Fibroblast of lung (primary cell): ENCODE data around the gene C21orf58. TPM values are rescaled to one million over a fixed set of nuclear protein-coding genes. Genes with fewer than 3 reads are reported as not detected.

Experiments
- DNase-seq, 2 donors: peaks; one replicate each; pipeline versions ENCODE4 v3.0.0 to v3.0.0-alpha.2; 2010; ENCODE audit warnings: low read depth in 2 of 2
- H2AFZ ChIP-seq: 2 replicates; pipeline ENCODE4 v1.5.1; 2012; ENCODE audit warnings: low read length, control low read depth, inconsistent platforms
- H3K27ac ChIP-seq: 2 replicates; pipeline ENCODE4 v1.5.1; 2011; ENCODE audit warnings: low read length, control low read depth; ENCODE audit not compliant: insufficient read depth
- H3K27me3 ChIP-seq: 2 replicates; pipeline ENCODE4 v1.5.1; 2011; ENCODE audit warnings: mild to moderate bottlenecking, low read length; ENCODE audit not compliant: control insufficient read depth, insufficient read depth
- H3K36me3 ChIP-seq: 2 replicates; pipeline ENCODE4 v1.5.1; 2011; ENCODE audit warnings: low read length; ENCODE audit not compliant: control insufficient read depth, insufficient read depth
- H3K4me1 ChIP-seq: 2 replicates; pipeline ENCODE4 v1.5.1; 2011; ENCODE audit warnings: low read length; ENCODE audit not compliant: control insufficient read depth, insufficient read depth; ENCODE audit errors: extremely low read depth
- H3K4me2 ChIP-seq: 2 replicates; pipeline ENCODE4 v1.5.1; 2011; ENCODE audit warnings: low read length, control low read depth; ENCODE audit not compliant: insufficient read depth; ENCODE audit errors: extremely low read depth
- H3K4me3 ChIP-seq, 4 experiments: fragments of 200-600 bp in 1 of 4; sonication (generic) in 1 of 4; replicated peaks in 1 of 4; 2 replicates each; pipeline ENCODE4 v1.5.1; 2011 to 2016; ENCODE audit warnings: low read length in 4 of 4, low read depth in 3 of 4, mild to moderate bottlenecking in 3 of 4, control low read depth in 2 of 4, inconsistent platforms in 1 of 4, mixed read lengths in 1 of 4; ENCODE audit not compliant: insufficient read depth in 1 of 4; ENCODE audit errors: control extremely low read depth in 1 of 4
- H3K79me2 ChIP-seq: 2 replicates; pipeline ENCODE4 v1.5.1; 2012; ENCODE audit warnings: mild to moderate bottlenecking, low read length, inconsistent platforms; ENCODE audit not compliant: control insufficient read depth, insufficient read depth
- H3K9ac ChIP-seq: 2 replicates; pipeline ENCODE4 v1.5.1; 2011; ENCODE audit warnings: mild to moderate bottlenecking, low read length, control low read depth; ENCODE audit not compliant: insufficient read depth
- H3K9me3 ChIP-seq: 2 replicates; pipeline ENCODE4 v1.5.1; 2012; ENCODE audit warnings: low read depth, low read length; ENCODE audit not compliant: control insufficient read depth, insufficient read depth
- H4K20me1 ChIP-seq: 2 replicates; pipeline ENCODE4 v1.5.1; 2011; ENCODE audit warnings: low read length; ENCODE audit not compliant: control insufficient read depth, insufficient read depth; ENCODE audit errors: extremely low read depth
- CTCF ChIP-seq, 2 donors: IDR thresholded peaks in 1 of 2; conservative IDR thresholded peaks in 1 of 2; 1 replicate in 1 of 2; 2 replicates in 1 of 2; pipeline ENCODE4 v1.5.1; 2011 to 2012; ENCODE audit warnings: low read length in 2 of 2, control low read depth in 1 of 2, inconsistent platforms in 1 of 2, low read depth in 1 of 2, mild to moderate bottlenecking in 1 of 2
- EZH2 ChIP-seq: IDR thresholded peaks from 2 replicates; pipeline ENCODE4 v1.5.1; 2012; ENCODE audit warnings: low read length, control low read depth, mild to moderate bottlenecking; ENCODE audit errors: missing control alignments
- polyA plus RNA-seq, 2 donors: library from polyadenylated mRNA; depleted of rRNA in 1 of 2; stranded (reverse) in 1 of 2; unstranded in 1 of 2; fragments of >200 nt; gene quantifications; 2 replicates each; pipeline ENCODE4 v1.2.1, GENCODE V29; 2011 to 2012; ENCODE audit warnings: missing spikeins in 1 of 2
- total RNA-seq: library from RNA; depleted of rRNA; stranded (reverse); fragments of >200 nt; gene quantifications from 2 replicates; pipeline ENCODE4 v1.2.1, GENCODE V29; 2014

The C21orf58 gene
- total and polyA plus RNA-seq, 2 donors (not counting 1 experiment from before 2014, with no cell fraction given) = 1.4 to 2.5 TPM

GRCh38 chr21:46320331-46320801 is 3.3 kb downstream of the C21orf58 start:
- no peak for TF ChIP-seq CTCF (conservative IDR thresholded peaks at IDR 0.05 in 1 of 2, IDR thresholded peaks at IDR 0.05 in 1 of 2; ENCODE audit: low read depth in 1 of 2, low read length in 2 of 2)
- no peak for TF ChIP-seq EZH2
- peaks cover 4% of the 10 kb centered on the region for H3K36me3 ChIP-seq
- H3K27me3 ChIP-seq = no peaks in the 10 kb centered on the region
- H2AFZ ChIP-seq = peak overlapping the region; percentile 49
- peak overlapping the region in 1 of 4 experiments; percentile 18 for H3K4me3 ChIP-seq
- no peaks in the 10 kb centered on the region for H3K9me3 ChIP-seq
- DNase-seq = no peak
- H3K27ac ChIP-seq = no peak overlapping the region
- H3K4me1 ChIP-seq = peaks cover 15% of the 10 kb centered on the region
- H3K79me2 ChIP-seq = peaks cover 39% of the 10 kb centered on the region
- no peak overlapping the region for H3K9ac ChIP-seq
- no peaks in the 10 kb centered on the region for H4K20me1 ChIP-seq
- peak overlapping the region; percentile 58 for H3K4me2 ChIP-seq

GRCh38 chr21:46319186-46319585 is 4.5 kb downstream of the C21orf58 start:
- no peak overlapping the region for H3K4me2 ChIP-seq
- no peak overlapping the region for H3K27ac ChIP-seq

GRCh38 chr21:46318464-46318845 is 5.2 kb downstream of the C21orf58 start:
- Histone ChIP-seq H3K79me2 (peaks cover 34% of the 10 kb centered on the region), H3K4me3 (no peak overlapping the region), H2AFZ (no peak overlapping the region), H3K9me3 (no peaks in the 10 kb centered on the region), H3K36me3 (peaks cover 4% of the 10 kb centered on the region), H3K4me1 (peaks cover 15% of the 10 kb centered on the region), H3K4me2 (no peak overlapping the region), H3K9ac (no peak overlapping the region), H3K27ac (no peak overlapping the region), H4K20me1 (no peaks in the 10 kb centered on the region), H3K27me3 (no peaks in the 10 kb centered on the region)
- TF ChIP-seq CTCF (conservative IDR thresholded peaks at IDR 0.05 in 1 of 2, IDR thresholded peaks at IDR 0.05 in 1 of 2; ENCODE audit: low read depth in 1 of 2, low read length in 2 of 2) (no peak), EZH2 (no peak)
- DNase-seq = no peak

More at GRCh38 chr21:46319186-46319585, 4.5 kb downstream of the C21orf58 start:
- peaks cover 15% of the 10 kb centered on the region for H3K4me1 ChIP-seq
- H3K79me2 ChIP-seq = peaks cover 35% of the 10 kb centered on the region
- H3K9ac ChIP-seq = no peak overlapping the region
- H3K36me3 ChIP-seq = peaks cover 4% of the 10 kb centered on the region
- no peaks in the 10 kb centered on the region for H4K20me1 ChIP-seq
- no peaks in the 10 kb centered on the region for H3K27me3 ChIP-seq
- TF ChIP-seq CTCF (conservative IDR thresholded peaks at IDR 0.05 in 1 of 2, IDR thresholded peaks at IDR 0.05 in 1 of 2; ENCODE audit: low read depth in 1 of 2, low read length in 2 of 2) = no peak
- no peak for TF ChIP-seq EZH2
- no peak for DNase-seq
- H3K4me3 ChIP-seq = no peak overlapping the region
- no peaks in the 10 kb centered on the region for H3K9me3 ChIP-seq
- no peak overlapping the region for H2AFZ ChIP-seq
